Activated CD8-positive, alpha-beta memory T cell treated with anti-CD3 and anti-CD28 coated beads for 1 hour (primary cell): ENCODE measurements around the gene SEMA4C.
"Not testable (repeated sequence)": the region's sequence is repeated elsewhere in the genome, so short reads cannot be mapped to it uniquely, and the experiment has no call there.

Source experiments
- DNase-seq, 2 donors: peaks; one replicate each; pipeline ENCODE4 v3.0.0-alpha.2; 2020; ENCODE audit warnings: low read depth in 1 of 2; ENCODE audit errors: extremely low read depth in 1 of 2

The SEMA4C gene

GRCh38 chr2:96898641-96899412 is 28.9 kb upstream of the SEMA4C start:
- DNase-seq: no peak

DNA sequence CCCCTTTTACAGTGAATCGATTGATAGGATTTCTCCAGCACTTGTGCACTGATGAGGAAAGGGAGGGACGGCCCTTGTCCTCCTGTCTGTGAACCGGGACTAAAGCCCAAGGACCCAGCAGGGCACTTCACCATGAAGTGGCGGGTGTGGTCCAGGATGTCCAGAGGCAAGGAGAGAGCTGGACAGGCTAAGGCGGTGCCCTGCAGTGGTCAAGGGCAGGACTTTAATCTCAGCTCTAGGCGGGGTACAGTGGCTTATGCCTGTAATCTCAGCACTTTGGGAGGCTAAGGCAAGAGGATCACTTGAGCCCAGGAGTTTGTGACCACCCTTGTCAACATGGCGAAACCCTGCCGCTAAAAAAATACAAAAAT is 28.2 kb upstream of the SEMA4C start:
- no peak for DNase-seq

DNA sequence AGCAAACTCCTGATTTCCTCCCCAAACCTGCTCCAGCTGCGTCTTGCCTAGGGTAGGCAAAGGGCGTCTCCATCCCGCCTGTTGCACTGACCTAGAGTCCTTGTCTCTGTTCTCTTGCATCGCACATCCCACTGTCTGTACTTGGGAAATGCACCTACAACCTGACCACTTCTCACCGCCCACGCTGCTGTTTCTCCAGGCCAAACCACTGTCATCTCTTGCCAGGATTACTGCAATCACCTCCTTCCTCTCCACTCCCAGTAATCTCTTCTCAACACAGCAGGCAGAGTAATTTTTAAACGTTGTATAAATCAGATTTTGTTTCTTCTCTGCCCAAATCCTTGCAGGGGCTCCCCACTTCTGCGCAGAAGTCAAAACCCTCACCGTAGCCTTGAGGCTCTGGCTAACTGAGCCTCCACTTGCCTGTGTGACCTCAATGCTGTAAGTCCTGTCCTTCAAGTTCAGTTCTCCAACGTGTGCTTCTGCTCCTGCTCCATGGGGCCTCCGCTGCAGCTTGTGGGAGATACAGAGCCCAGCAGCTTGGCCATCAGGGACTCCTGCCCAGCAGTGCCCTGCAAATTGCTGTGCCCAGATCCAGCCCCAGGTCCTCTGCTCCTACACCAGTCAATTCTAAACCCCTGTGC is 27.7 kb upstream of the SEMA4C start:
- no peak for DNase-seq

DNA sequence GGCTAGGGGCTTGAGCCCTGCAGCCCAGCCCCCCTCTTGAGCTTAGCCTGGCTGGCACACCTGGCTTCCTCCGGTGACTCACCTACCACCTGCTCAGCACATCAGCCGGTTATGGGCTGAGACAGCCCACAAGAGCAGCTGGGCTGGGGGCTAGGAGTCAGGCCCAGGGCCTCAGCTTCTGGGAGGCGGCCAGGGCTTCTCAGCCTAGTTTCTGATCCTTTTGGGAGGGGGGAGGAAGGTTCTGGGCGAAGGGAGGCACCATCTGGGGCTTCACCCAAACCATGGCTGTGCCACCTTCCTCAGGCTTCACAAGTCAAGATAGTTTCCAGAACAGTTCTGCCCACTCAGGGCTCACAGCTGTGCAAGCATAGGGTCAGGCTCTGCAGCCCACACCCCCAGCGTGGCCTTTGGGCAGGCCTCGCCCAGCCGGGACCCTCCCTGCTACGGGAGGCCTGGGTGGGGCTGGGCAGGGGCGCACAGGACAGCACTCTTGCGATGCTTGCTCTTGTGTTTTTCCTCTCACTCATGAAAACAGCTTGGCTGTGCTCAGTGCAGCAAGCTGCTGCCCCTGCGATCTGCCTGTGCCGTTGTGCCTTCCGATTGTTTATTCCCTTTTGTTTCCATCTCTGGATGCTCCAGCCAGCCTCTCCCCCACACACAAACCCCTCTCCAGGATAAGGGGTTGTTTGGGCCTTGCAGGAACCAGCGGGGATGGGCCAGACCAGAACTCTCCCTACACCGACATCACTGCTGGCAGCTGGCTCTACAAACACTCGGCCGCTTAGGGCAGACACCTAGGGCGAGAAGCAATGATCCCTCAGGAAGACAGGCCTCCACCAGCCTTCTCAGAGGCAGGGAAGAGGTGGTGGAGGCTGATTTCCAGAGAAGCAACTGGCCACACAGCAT is 26.1 kb upstream of the SEMA4C start:
- DNase-seq: no peak

DNA sequence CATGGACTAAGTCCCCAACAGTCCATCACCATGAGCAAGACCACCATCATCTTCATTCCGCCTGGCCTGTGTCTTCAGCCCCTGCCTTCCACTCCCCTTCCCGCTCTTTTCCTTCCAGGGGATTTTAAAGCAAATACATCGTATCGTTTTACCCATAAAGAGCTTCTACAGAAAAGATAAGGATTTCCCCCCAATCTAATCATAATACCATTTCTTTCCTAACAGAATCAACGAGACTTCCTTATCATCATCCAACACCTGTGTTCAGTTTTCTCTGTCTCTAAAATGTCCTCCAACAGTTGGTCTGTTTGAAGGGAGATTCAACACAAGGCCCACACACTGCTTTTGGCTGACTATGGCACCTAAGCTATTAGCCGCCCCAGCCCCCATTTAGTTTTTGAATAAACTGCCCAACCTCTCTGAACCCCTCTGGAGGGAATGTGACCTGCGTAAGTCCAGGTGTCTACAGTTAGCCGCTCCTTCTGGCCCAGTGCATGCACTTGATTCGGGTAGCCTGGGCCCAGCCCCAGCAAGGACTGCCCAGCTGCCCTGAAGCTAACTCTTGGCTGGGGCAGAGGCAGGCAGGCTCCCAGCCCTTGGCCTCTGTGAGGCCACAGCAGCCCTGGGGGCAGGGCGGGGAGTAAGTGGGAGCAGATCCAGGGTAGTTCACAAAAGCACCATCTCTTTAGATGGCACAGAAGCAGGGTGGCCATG is 25.3 kb upstream of the SEMA4C start:
- DNase-seq: no peak

DNA sequence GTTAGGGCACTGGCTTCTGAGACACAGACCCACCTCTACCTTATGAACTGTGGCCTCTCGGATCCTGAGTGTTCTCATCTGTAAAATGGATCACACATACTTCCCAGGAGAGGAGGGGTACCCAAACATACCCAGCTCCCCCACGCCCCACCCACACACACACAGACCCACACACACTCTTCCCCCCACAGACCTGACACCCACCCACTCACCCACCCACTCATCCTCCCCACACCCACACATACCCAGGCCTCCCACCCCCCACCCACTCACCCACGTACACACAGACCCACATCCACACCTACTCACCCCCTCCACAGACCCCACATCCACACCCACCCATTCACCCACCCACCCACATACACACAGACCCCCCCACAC is 24.3 kb upstream of the SEMA4C start:
- no peak for DNase-seq

DNA sequence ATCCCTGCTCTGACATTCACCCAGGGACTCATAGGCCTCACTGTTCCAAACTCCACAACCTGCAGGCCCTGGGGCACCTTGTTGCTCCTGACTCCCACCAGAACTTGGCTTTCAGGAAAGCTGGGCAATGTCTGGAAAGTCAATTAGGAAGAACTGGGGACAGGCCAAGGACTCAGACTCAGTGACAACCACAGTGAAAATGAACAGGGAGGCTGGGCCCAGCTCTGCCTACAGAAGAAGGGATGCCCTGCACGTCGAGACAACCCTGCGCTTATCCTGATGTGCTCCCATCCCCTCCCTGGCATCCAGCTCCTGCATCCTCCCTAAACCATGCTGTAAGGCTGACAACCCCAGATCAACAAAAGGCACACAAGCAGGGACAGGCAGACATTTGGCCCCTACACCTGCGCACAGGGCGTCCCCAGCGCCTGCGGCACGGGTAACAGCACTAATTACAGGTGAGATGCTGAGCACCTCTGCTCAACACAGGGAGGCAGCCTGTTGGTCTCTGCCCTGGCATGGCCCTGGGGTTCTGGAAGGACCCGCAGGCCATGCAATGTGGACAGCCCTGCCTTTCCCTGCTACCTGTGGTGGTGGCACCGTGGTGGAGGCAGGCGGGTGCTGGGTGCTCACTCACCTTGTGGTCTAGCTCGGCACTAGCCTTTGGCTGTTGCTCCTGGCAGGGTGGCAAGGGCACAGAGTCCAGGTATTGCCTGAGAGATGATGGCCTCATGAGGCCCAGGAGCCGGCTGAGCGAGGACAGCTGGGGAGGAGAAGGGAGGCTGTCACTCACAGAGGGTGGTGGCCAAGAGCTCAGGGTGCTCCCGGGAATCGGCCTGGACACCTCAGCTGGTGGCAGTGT is 23.6 kb upstream of the SEMA4C start:
- DNase-seq: no peak

DNA sequence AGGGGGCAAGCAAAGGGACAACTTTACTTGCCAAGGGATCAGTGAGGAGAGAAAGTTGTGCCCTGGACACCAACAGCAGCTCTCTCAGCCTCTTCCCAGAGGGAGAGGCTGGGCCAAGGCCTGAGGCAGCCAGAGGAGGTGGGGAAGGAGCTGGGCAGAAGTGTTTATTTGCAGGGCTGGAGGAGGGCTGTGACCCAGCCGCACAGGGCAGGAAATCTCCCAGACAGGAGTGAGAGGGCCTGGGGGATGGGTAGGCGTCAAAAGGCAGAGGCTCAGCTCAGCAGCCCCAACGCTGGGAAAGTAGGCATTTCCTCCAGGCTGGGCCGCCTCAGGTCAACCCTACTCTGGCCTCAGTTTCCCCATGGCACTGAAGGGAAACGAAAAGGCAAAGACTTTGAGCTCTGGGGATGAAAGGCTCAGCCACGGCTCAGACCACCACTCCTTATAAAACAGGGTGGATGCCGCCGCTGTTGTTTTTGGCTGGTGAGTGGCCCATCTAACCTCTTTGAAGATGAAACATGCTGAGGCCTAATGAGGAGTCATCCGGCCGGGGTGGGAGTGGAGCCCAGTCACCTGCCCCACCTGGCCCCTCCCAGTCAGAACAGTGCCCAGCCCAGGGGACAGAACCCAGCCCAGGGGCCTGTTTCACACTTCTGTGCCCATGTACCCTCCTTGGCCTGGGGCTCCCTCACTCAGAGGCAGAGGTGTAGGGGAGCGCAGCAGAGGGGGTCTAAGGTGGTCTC is 21.9 kb upstream of the SEMA4C start:
- no peak for DNase-seq

DNA sequence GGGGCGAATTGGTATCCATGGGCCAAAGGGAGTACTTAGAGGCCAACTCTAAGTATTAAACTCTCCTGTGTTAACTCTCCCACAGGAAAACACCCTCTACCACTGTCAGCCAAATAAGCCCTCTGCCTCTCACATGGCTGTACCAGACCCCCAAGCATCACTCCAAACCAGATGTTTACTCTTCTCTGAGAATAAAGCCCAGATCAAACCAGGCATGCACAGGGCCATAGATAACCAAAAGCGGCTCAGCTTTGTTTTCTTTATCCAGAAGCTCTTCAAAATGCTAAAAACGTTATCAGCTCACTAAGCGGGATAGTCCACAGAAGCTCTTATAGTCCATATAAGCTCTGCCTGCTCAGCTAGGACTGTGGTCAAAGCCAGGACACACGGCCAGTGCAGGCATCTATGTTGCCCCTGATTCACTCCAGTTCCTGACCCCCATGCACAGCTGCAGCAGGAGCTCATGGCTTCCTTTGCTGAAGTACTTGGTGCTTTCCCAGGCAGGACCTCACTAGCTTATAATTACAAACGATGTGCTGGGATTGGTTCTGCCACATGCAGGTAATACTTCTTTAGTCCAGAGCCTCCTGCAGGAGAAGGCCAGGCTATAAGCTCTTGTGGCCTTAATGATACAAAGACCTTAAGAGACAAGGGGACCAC is 21.0 kb upstream of the SEMA4C start:
- no peak for DNase-seq

DNA sequence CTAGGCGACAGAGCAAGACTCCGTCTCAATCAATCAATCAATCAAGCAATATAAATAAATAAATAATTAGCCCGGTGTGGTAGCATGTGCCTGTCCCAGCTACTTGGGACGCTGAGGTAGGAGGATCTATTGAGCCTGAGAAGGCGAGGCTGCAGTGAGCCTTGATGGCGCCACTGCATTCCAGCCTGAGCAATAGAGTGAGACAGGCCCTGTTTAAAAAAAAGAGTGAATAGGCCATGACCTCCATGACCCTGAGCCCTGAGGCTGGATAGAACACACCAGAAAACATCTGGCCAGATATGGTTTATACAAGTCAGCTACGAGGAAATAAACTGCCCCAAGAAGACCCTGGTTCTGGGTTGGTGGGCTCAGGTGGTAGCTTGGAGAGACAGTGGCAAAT is 20.4 kb upstream of the SEMA4C start:
- no peak for DNase-seq

- not testable (repeated sequence) for DNase-seq
Measured at GRCh38 chr2:96889502-96889901, 19.6 kb upstream of the SEMA4C start.

DNA sequence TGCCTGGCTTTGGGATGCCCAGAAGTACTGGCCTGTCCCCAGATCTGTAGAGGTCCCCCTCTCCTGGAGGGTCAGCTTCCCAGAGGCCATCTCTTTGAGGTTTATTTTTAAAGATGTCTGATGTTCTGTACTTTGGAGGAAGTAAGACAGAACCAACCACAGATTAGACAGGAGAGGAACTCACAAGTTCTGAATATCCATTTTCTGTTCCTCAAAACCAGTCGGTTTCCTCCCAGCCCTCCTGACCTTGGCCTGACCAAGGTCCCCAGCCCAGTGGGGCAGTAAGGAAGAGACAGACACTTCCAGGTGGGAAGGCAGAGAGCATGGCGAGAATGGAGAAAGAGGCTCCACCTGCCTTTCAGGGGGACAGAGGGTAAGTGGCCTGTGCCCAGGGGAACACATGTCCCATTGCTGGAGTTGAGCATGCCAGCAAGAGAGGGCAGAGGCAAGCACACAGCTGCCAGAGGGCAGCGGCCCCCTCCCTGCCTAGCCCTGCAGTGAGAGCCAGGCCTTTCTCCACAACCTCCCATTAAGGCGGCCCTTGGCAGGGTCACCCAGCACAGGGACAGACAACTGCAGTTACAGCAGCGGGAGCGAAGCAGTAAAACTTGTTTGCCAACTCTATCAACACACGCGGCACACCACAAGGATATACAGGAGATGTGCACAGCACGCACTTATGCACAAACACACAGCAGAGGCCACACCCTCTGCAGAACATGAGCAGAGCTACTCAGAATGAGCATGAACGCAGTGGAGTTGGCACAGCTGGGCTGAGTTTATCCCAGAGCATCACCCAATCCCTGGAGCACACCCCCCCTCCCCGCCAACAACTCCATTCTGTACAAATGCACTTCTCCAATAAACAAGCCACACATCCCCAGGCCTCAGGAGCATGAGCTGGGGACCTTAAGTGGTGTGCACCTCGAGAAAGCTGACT is 18.5 kb upstream of the SEMA4C start:
- DNase-seq: no peak

GRCh38 chr2:96887493-96888012 is 17.7 kb upstream of the SEMA4C start:
- DNase-seq: no peak

DNA sequence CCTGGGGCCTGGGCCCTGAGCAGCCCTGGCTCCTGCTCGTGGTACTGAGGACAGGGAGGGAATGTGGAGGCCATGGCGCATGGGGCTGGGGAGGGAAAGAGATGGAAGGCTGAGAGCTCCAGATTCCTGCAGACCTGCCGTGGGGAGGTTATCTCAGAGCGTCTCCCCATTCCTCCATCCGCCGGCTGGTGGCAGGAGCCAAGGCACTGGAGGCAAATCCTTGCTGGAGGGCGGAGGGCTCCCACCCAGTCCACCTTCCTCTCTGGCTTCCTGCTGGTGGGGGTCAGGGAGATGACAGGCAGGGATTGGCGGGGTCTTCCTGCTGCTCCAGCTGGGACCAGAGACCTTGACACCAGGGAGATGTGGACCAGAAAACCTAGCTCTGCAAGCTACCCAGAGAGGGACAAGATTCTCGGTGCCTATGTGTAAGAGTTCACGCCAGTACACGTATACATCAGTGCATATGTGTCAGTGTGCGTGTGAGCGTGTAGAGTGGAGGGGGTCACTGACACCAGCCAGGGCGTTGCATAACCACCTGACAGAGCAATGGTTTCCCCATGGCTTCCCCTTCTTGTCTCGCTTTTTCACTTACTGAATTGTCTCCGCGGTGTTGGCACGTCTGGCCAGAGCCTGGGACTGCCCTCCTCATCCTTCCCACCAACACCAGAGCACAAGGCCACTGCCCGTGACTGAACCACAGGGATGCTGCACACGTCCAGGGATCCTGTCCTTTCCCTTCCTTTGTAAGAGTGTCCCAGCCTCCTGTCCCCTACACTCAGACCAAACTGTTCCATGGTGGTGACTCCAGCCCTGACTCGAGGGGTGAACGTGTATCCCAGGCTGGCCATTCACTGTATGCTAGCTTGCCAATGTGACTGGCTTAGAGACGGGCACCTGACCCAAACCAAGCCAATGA is 15.8 kb upstream of the SEMA4C start:
- DNase-seq: no peak

DNA sequence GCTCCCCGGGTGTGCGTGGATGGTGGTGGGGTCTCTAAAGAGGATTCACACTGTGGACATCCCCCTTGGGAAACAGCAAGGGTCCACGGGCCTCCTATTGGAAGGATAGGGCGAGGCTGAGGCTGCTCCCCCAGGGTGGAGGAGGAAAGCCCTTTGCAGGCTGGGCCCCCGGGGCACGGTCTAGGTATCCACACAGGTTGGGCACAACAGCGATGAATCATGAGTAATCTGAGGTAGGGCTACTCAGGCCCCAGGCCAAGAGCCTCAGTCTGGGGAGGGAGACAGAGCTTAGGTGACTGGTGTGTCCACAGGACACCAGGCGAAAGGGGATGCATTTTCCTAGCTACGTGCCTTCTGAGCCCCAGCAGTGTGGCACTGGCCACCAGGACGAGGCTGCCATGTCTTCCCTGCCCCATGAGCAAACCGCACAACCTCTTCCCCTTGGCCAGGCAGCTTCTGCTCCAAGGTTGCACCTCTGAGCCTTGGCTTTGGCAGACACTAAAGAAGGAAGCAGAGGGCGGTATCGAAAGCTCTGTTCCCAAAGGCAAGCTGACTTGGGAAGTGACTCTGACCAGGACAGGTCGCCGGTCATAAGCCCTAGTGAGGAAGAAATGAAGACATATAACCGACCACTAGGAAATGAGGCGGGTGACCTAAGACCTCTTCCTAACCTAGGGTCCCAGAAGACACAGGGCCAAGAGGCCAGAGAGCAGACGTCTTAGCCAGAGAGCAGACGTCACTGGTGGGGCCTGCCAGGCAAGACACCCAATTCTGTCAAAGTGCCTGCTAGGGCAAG is 14.6 kb upstream of the SEMA4C start:
- no peak for DNase-seq

DNA sequence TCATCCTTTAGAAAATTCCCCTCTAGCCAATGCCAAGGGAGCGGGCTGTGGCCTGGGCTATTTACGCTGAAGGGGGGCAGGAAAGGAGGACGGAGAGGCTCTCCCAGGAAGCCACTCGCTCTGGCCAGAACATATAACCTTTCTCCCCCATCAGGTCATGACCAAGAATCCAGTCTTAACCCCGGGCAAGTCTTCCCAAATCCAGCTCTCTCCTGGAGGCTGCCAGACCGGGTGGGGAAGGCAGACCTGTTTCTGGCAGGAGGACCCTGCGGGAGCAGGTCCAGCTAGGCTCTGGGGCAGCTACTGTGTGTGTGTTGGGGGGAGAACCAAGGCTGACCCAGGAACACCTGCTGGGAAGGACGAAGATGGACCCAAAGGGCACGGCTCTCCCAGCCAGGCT is 13.4 kb upstream of the SEMA4C start:
- no peak for DNase-seq
